Measurements from ENCODE around the gene EIF3M. TPM values are rescaled to one million over a fixed set of nuclear protein-coding genes. Genes with fewer than 3 reads are reported as not detected.

Gene EIF3M
- total and polyA plus RNA-seq, 7 donors, result 215 to 585 (median 337) TPM

DNA sequence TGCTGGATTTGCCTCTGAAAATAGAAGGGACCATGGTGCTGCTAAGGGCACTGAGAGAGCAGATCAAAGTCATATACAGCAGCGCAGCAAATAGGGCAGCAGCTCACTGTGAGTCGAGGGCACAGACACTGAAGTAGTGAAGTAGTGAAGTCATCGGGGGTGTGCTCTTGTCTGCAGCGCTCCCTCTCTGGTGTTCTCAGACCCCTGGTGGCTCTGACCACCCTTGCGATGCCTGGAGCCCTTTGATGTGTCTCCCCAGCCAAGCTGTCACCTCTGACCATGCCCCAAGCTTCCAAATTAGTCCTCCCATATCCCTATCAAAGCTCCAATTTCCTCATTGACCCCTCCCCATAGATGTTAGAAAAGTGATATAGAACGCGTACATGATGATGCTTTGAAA lies 27.7 kb upstream of the EIF3M start:
- 85 to 89% methylated on average over 7 of the region's 7 CpGs for WGBS, 2 donors
- no peak overlapping the region for H3K27ac ChIP-seq
- TF ChIP-seq POLR2AphosphoS5 (IDR thresholded peaks at IDR 0.05) (no peak), POLR2A (IDR thresholded peaks at IDR 0.05) (no peak), EP300 (IDR thresholded peaks at IDR 0.05) (no peak)
- TF ChIP-seq, protein P1, sequence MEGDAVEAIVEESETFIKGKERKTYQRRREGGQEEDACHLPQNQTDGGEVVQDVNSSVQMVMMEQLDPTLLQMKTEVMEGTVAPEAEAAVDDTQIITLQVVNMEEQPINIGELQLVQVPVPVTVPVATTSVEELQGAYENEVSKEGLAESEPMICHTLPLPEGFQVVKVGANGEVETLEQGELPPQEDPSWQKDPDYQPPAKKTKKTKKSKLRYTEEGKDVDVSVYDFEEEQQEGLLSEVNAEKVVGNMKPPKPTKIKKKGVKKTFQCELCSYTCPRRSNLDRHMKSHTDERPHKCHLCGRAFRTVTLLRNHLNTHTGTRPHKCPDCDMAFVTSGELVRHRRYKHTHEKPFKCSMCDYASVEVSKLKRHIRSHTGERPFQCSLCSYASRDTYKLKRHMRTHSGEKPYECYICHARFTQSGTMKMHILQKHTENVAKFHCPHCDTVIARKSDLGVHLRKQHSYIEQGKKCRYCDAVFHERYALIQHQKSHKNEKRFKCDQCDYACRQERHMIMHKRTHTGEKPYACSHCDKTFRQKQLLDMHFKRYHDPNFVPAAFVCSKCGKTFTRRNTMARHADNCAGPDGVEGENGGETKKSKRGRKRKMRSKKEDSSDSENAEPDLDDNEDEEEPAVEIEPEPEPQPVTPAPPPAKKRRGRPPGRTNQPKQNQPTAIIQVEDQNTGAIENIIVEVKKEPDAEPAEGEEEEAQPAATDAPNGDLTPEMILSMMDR (IDR thresholded peaks at IDR 0.05), result no peak
- no peaks in the 10 kb centered on the region for H3K36me3 ChIP-seq
- no peaks in the 10 kb centered on the region for H3K27me3 ChIP-seq
- DNase-seq, result no peak
- no peak overlapping the region for H3K4me3 ChIP-seq
- H3K9me3 ChIP-seq, result no peaks in the 10 kb centered on the region
- intact Hi-C loops (cut with DNase I), result no loop called here
- no peaks in the 10 kb centered on the region for H3K4me1 ChIP-seq

DNA sequence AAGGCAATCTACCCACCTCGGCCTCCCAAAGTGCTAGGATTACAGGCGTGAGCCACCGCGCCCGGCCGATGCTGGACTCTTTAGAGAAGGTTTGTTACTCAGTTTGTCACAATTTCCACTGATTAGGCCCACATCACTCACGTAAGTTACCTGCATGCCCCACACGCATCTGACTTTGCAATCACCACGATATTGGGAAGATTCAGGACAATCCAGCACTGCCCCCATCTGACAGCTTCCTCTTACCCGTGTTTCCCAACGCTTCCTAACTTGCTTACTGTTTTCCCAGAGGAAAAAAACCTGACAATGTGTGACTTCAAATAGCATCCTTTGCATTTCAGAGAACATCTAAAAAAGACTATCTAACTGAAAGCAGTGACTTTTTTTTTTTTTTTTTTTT lies 21.8 kb upstream of the EIF3M start:
- Histone ChIP-seq H3K36me3 (no peaks in the 10 kb centered on the region), H3K4me1 (no peaks in the 10 kb centered on the region), H3K4me3 (no peak overlapping the region), H3K27me3 (no peaks in the 10 kb centered on the region), H3K9me3 (no peaks in the 10 kb centered on the region), H3K27ac (no peak overlapping the region)
- TF ChIP-seq EP300 (IDR thresholded peaks at IDR 0.05) (no peak), POLR2AphosphoS5 (IDR thresholded peaks at IDR 0.05) (no peak), POLR2A (IDR thresholded peaks at IDR 0.05) (no peak)
- TF ChIP-seq, protein P1 (IDR thresholded peaks at IDR 0.05), result no peak
- intact Hi-C loops (cut with DNase I), result no loop called here
- WGBS, 2 donors, result 76 to 91% methylated on average over 11 of the region's 11 CpGs
- no peak for DNase-seq

DNA sequence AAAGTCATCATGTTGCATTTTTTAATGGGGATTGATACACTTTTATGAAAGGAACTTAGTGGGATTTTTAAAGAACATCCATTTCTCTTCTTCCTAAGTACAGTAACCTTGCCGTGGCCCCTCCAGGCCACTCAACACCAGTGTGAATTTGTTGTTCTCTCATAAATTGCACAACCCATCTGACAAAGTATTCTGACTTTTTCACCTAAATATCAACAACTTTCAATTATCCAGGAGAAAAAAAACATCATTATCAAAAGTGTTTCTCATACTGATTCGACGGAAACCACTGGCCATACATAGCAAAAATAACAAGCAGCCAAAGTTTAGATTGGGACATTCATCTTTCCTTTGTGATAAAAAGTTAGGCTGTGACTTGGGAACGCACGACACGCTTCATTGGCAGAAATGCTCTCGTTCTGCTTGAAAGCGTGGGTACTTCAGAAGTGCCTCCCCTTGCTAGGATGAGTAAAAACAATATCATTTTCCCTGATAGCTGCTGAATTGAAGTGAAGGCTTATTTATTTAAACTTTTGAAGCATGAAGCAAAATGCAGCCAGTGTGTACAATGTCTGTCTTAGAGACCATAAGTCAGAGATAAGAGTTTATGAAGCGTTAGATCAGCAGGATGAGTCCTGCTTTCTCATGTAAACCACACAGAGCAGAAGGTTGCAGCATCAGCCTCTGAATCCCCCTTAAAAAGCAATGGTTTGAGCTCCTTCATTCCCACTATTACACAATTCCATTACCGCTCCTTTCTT lies 20.6 kb upstream of the EIF3M start:
- H3K27me3 ChIP-seq, result no peaks in the 10 kb centered on the region
- TF ChIP-seq, protein P1 (IDR thresholded peaks at IDR 0.05), result no peak
- no peak for TF ChIP-seq POLR2A (IDR thresholded peaks at IDR 0.05)
- no peak for TF ChIP-seq EP300 (IDR thresholded peaks at IDR 0.05)
- TF ChIP-seq POLR2AphosphoS5 (IDR thresholded peaks at IDR 0.05), result no peak
- intact Hi-C loops (cut with DNase I), result no loop called here
- no peak overlapping the region for H3K27ac ChIP-seq
- H3K4me1 ChIP-seq, result no peaks in the 10 kb centered on the region
- no peak overlapping the region for H3K4me3 ChIP-seq
- H3K9me3 ChIP-seq, result no peaks in the 10 kb centered on the region
- WGBS, 2 donors, result 73 to 85% methylated on average over 10 of the region's 10 CpGs
- DNase-seq, result no peak
- H3K36me3 ChIP-seq, result no peaks in the 10 kb centered on the region

GRCh38 chr11:32563600-32563959 lies 20.1 kb upstream of the EIF3M start:
- Histone ChIP-seq H3K27me3 (no peaks in the 10 kb centered on the region), H3K9me3 (no peaks in the 10 kb centered on the region), H3K36me3 (no peaks in the 10 kb centered on the region), H3K27ac (no peak overlapping the region), H3K4me1 (no peaks in the 10 kb centered on the region), H3K4me3 (no peak overlapping the region)
- 65 to 80% methylated on average over 3 of the region's 3 CpGs for WGBS, 2 donors
- TF ChIP-seq EP300 (IDR thresholded peaks at IDR 0.05) (no peak), POLR2AphosphoS5 (IDR thresholded peaks at IDR 0.05) (no peak), POLR2A (IDR thresholded peaks at IDR 0.05) (no peak)
- TF ChIP-seq, protein P1 (IDR thresholded peaks at IDR 0.05), result no peak
- intact Hi-C loops (cut with DNase I), result no loop called here
- no peak for DNase-seq

DNA sequence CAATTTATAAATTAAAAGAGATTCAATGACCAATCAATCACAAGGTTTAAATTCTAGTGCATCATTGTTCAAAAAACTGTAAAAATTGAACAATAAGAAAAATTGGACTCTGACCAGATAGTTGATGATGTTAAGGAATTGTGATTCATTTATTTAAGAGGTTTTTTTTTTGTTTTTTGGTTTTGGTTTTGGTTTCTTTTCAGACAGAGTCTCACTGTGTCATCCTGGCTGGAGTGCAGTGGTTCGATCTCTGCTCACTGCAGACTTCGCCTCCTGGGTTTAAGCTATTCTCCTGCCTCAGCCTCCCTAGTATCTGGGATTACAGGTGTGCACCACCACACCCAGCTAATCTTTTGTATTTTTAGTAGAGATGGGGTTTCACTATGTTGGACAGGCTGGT lies 17.1 kb upstream of the EIF3M start:
- peaks cover 0 to 1% (median 0%) of the 10 kb centered on the region in 3 donors for H3K27me3 ChIP-seq
- H3K9me3 ChIP-seq, result no peaks in the 10 kb centered on the region
- no peaks in the 10 kb centered on the region for H3K4me1 ChIP-seq
- H3K27ac ChIP-seq, result no peak overlapping the region
- no peak for TF ChIP-seq POLR2A (IDR thresholded peaks at IDR 0.05)
- TF ChIP-seq POLR2AphosphoS5 (IDR thresholded peaks at IDR 0.05), result no peak
- TF ChIP-seq EP300 (IDR thresholded peaks at IDR 0.05), result no peak
- TF ChIP-seq, protein P1 (IDR thresholded peaks at IDR 0.05), result no peak
- intact Hi-C loops (cut with DNase I), result no loop called here
- DNase-seq, result no peak
- H3K36me3 ChIP-seq, result no peaks in the 10 kb centered on the region
- no peak overlapping the region for H3K4me3 ChIP-seq
- 86 to 88% methylated on average over 2 of the region's 2 CpGs for WGBS, 2 donors
